ENCODE results near the gene OR14C36. TPM values are rescaled to one million over a fixed set of nuclear protein-coding genes. Genes with fewer than 3 reads are reported as not detected.
"Not testable (repeated sequence)": the region's sequence is repeated elsewhere in the genome, so short reads cannot be mapped to it uniquely, and the experiment has no call there.

Gene OR14C36
- not detected for total RNA-seq

GRCh38 chr1:248348475-248348874 lies at the start of gene OR14C36:
Gene OR14C36 (plus strand): TSS chr1:248348775. CDS start chr1:248348775, 0 bp downstream.
- TF ChIP-seq CTCF (IDR thresholded peaks at IDR 0.05) = no peak
- POLR2A ChIA-PET = no interaction called here
- no peak for ATAC-seq
- no peaks in the 10 kb centered on the region for H3K36me3 Mint-ChIP-seq (ENCODE audit: low read depth)
- CTCF ChIA-PET = no interaction called here
- intact Hi-C loops (cut with micrococcal nuclease) = no loop called here
- no peak within 1 kb of the TSS for H3K27ac Mint-ChIP-seq
- DNase-seq = no peak
- no peaks in the 10 kb centered on the region for H3K9me3 Mint-ChIP-seq
- no peak within 1 kb of the TSS for H3K4me3 Mint-ChIP-seq
- H3K4me1 Mint-ChIP-seq (ENCODE audit: low read depth) = no peaks in the 10 kb centered on the region
- peaks cover 12% of the 10 kb centered on the region for H3K27me3 Mint-ChIP-seq

- no peak within 1 kb of the TSS for H3K27ac Mint-ChIP-seq
- H3K4me1 Mint-ChIP-seq (ENCODE audit: low read depth) = no peaks in the 10 kb centered on the region
- ATAC-seq (no peak), DNase-seq (no peak)
- ChIA-PET POLR2A (no interaction called here), CTCF (no interaction called here)
- intact Hi-C loops (cut with micrococcal nuclease) = no loop called here
- H3K4me3 Mint-ChIP-seq = no peak within 1 kb of the TSS
- peaks cover 1% of the 10 kb centered on the region for H3K27me3 Mint-ChIP-seq
- H3K9me3 Mint-ChIP-seq = no peaks in the 10 kb centered on the region
- TF ChIP-seq CTCF (IDR thresholded peaks at IDR 0.05) = no peak
- no peaks in the 10 kb centered on the region for H3K36me3 Mint-ChIP-seq (ENCODE audit: low read depth)
These were observed 45.3 kb upstream of the OR14C36 start, which contains the start of gene OR2T12 for GRCh38 chr1:248303324-248303723. Gene OR2T12 (minus strand): TSS chr1:248303424. CDS start chr1:248295578, 7,846 bp downstream.

- H3K4me1 Mint-ChIP-seq (ENCODE audit: low read depth); POLR2A ChIA-PET; H3K4me3 Mint-ChIP-seq; intact Hi-C loops (cut with micrococcal nuclease); H3K9me3 Mint-ChIP-seq; H3K27ac Mint-ChIP-seq; H3K27me3 Mint-ChIP-seq; ATAC-seq; H3K36me3 Mint-ChIP-seq (ENCODE audit: low read depth); DNase-seq; CTCF ChIA-PET: not testable (repeated sequence)
These were observed 42.9 kb upstream of the OR14C36 start for GRCh38 chr1:248305672-248306071.

GRCh38 chr1:248306103-248306502 lies 42.5 kb upstream of the OR14C36 start:
- Mint-ChIP-seq H3K36me3 (ENCODE audit: low read depth) (no peaks in the 10 kb centered on the region), H3K27me3 (no peaks in the 10 kb centered on the region), H3K27ac (no peak overlapping the region), H3K9me3 (no peaks in the 10 kb centered on the region), H3K4me1 (ENCODE audit: low read depth) (no peaks in the 10 kb centered on the region), H3K4me3 (no peak overlapping the region)
- CTCF ChIA-PET = no interaction called here
- no peak for TF ChIP-seq CTCF (IDR thresholded peaks at IDR 0.05)
- no peak for DNase-seq
- ATAC-seq = no peak
- intact Hi-C loops (cut with micrococcal nuclease) = no loop called here
- POLR2A ChIA-PET = no interaction called here

- H3K27ac Mint-ChIP-seq; H3K4me1 Mint-ChIP-seq (ENCODE audit: low read depth); H3K9me3 Mint-ChIP-seq; H3K4me3 Mint-ChIP-seq; DNase-seq; ATAC-seq; intact Hi-C loops (cut with micrococcal nuclease); H3K27me3 Mint-ChIP-seq; POLR2A ChIA-PET; CTCF ChIA-PET; H3K36me3 Mint-ChIP-seq (ENCODE audit: low read depth): not testable (repeated sequence)
These were observed 41.8 kb upstream of the OR14C36 start for GRCh38 chr1:248306740-248307139.

- POLR2A ChIA-PET = no interaction called here
- Mint-ChIP-seq H3K4me3 (no peak overlapping the region), H3K4me1 (ENCODE audit: low read depth) (no peaks in the 10 kb centered on the region), H3K27ac (no peak overlapping the region), H3K27me3 (no peaks in the 10 kb centered on the region), H3K36me3 (ENCODE audit: low read depth) (no peaks in the 10 kb centered on the region), H3K9me3 (peaks cover 20% of the 10 kb centered on the region)
- no peak for TF ChIP-seq CTCF (IDR thresholded peaks at IDR 0.05)
- intact Hi-C loops (cut with micrococcal nuclease) = no loop called here
- ATAC-seq = no peak
- CTCF ChIA-PET = no interaction called here
- no peak for DNase-seq
These were observed 31.8 kb upstream of the OR14C36 start for GRCh38 chr1:248316796-248317195.
